ENCODE data around the gene RNF214. TPM values are rescaled to one million over a fixed set of nuclear protein-coding genes. Genes with fewer than 3 reads are reported as not detected.

RNF214 gene
- total RNA-seq, 4 donors from 2014 or later = 12.4 to 21.5 (median 18.4) TPM

DNA sequence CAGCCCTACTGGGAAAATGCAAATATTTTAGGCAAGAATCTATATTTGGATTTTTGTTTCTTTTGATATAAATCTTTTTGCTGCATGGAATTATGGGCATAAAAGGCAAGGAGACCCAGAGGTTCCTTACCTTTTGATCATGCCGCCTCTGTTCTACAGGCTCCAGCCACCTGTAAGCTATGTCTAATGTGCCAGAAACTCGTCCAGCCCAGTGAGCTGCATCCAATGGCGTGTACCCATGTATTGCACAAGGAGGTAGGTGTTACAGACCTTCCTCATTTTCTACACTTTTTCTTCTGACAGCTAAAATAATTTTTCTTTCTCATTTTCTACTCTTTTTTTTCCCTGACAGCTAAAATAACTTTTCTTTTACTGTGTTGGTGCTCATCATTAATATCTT, 50.5 kb downstream of the RNF214 start:
- DNase-seq (ENCODE audit: extremely low spot score) = no peak
- Histone ChIP-seq H3K9me3 (no peaks in the 10 kb centered on the region), H3K4me1 (peaks cover 0 to 3% (median 0%) of the 10 kb centered on the region in 4 donors), H3K27me3 (no peaks in the 10 kb centered on the region), H3K4me3 (no peak overlapping the region), H3K27ac (replicated peaks in 1 of 4) (no peak overlapping the region), H3K36me3 (peaks cover 38 to 87% (median 79%) of the 10 kb centered on the region in 4 donors)
- intact Hi-C loops (cut with DNase I) = no loop called here
- TF ChIP-seq POLR2AphosphoS5 (IDR thresholded peaks at IDR 0.05) (no peak), POLR2A (IDR thresholded peaks at IDR 0.05; ENCODE audit: low read depth) (no peak), EP300 (IDR thresholded peaks at IDR 0.05) (no peak), CTCF (IDR thresholded peaks at IDR 0.05) (no peak)
- WGBS = 90% methylated on average over 3 of the region's 3 CpGs

DNA sequence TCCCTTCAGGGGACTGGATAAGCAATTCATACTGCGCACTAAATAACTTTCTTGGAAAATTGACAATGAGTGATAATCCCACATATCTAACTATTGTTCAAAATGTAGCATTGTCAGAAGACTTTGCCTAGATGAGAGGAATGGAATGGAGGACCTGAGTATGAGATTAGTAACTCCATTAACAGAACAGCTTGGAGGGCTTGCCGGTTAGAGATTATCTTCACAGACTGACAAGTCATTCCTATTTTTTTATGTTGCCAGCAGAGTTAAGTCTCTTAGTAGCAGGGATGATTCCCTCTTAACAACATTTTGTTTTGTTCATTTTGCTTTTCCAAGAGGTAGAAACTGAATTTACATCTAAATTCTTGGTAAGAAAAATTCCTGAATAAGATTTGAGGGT, 51.6 kb downstream of the RNF214 start:
- DNase-seq (ENCODE audit: extremely low spot score) = no peak
- peaks cover 41 to 95% (median 90%) of the 10 kb centered on the region in 4 donors for H3K36me3 ChIP-seq
- peaks cover 0 to 3% (median 0%) of the 10 kb centered on the region in 4 donors for H3K4me1 ChIP-seq
- no peaks in the 10 kb centered on the region for H3K9me3 ChIP-seq
- whole genome bisulfite sequencing = 100% methylated on average over 2 of the region's 2 CpGs
- intact Hi-C loops (cut with DNase I) = no loop called here
- no peaks in the 10 kb centered on the region for H3K27me3 ChIP-seq
- TF ChIP-seq EP300 (IDR thresholded peaks at IDR 0.05) = no peak
- TF ChIP-seq CTCF (IDR thresholded peaks at IDR 0.05) = no peak
- TF ChIP-seq POLR2A (IDR thresholded peaks at IDR 0.05; ENCODE audit: low read depth) = no peak
- TF ChIP-seq POLR2AphosphoS5 (IDR thresholded peaks at IDR 0.05) = no peak
- no peak overlapping the region for H3K27ac ChIP-seq (replicated peaks in 1 of 4)
- H3K4me3 ChIP-seq = no peak overlapping the region

GRCh38 chr11:117286588-117286987, 54.1 kb downstream of the RNF214 start:
- Histone ChIP-seq H3K27me3 (no peaks in the 10 kb centered on the region), H3K27ac (replicated peaks in 1 of 4) (no peak overlapping the region), H3K4me1 (no peaks in the 10 kb centered on the region), H3K36me3 (peaks cover 57 to 100% (median 97%) of the 10 kb centered on the region in 4 donors), H3K9me3 (no peaks in the 10 kb centered on the region), H3K4me3 (no peak overlapping the region)
- intact Hi-C loops (cut with DNase I) = no loop called here
- no peak for TF ChIP-seq POLR2A (IDR thresholded peaks at IDR 0.05; ENCODE audit: low read depth)
- no peak for TF ChIP-seq CTCF (IDR thresholded peaks at IDR 0.05)
- no peak for TF ChIP-seq POLR2AphosphoS5 (IDR thresholded peaks at IDR 0.05)
- no peak for TF ChIP-seq EP300 (IDR thresholded peaks at IDR 0.05)
- DNase-seq (ENCODE audit: extremely low spot score) = no peak
- 93% methylated on average over 2 of the region's 2 CpGs for WGBS

- TF ChIP-seq POLR2A (IDR thresholded peaks at IDR 0.05; ENCODE audit: low read depth) = no peak
- TF ChIP-seq POLR2AphosphoS5 (IDR thresholded peaks at IDR 0.05) = no peak
- TF ChIP-seq EP300 (IDR thresholded peaks at IDR 0.05) = no peak
- TF ChIP-seq CTCF (IDR thresholded peaks at IDR 0.05) = no peak
- intact Hi-C loops (cut with DNase I) = no loop called here
- DNase-seq (ENCODE audit: extremely low spot score) = no peak
- no peaks in the 10 kb centered on the region for H3K4me1 ChIP-seq
- H3K27ac ChIP-seq (replicated peaks in 1 of 4) = no peak overlapping the region
- H3K36me3 ChIP-seq = peaks cover 53 to 98% (median 91%) of the 10 kb centered on the region in 4 donors
- H3K9me3 ChIP-seq = no peaks in the 10 kb centered on the region
- 81% methylated on average over 3 of the region's 3 CpGs for WGBS
- H3K27me3 ChIP-seq = no peaks in the 10 kb centered on the region
- no peak overlapping the region for H3K4me3 ChIP-seq
Measured at GRCh38 chr11:117287668-117288067, 55.2 kb downstream of the RNF214 start.

DNA sequence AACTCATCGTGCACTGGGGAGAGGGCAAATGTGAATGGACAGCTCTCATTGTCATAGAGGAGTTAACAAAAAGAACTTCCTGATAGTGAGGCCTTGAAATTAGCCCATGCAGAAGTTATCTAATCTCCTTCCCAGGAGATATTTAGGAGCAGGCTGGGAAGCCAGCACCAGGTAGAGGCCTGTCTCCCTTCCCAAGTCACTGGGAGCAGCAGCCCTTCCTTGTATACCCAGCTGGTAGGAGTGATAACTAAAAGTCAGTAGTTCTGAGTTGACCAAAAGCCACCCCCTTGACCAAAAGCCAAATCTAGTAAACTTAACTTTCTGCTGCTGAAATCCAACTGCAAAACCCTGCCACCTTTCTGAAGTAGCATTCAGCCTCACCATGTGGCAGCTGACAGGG, 57.3 kb downstream of the RNF214 start:
- 100% methylated on average over 1 of the region's 1 CpG for WGBS

More for the DNA sequence above, 57.3 kb downstream of the RNF214 start:
- H3K4me3 ChIP-seq = no peak overlapping the region
- TF ChIP-seq POLR2AphosphoS5 (IDR thresholded peaks at IDR 0.05) (no peak), EP300 (IDR thresholded peaks at IDR 0.05) (no peak), POLR2A (IDR thresholded peaks at IDR 0.05; ENCODE audit: low read depth) (no peak), CTCF (IDR thresholded peaks at IDR 0.05) (no peak)
- H3K27me3 ChIP-seq = no peaks in the 10 kb centered on the region
- H3K9me3 ChIP-seq = no peaks in the 10 kb centered on the region
- no peak overlapping the region for H3K27ac ChIP-seq (replicated peaks in 1 of 4)
- H3K4me1 ChIP-seq = no peaks in the 10 kb centered on the region
- DNase-seq (ENCODE audit: extremely low spot score) = no peak
- intact Hi-C loops (cut with DNase I) = no loop called here
- H3K36me3 ChIP-seq = peaks cover 33 to 98% (median 87%) of the 10 kb centered on the region in 4 donors
